Sigmoid colon (tissue), 7 donors: Measurements from ENCODE around the gene C1QTNF1. TPM values are rescaled to one million over a fixed set of nuclear protein-coding genes. Genes with fewer than 3 reads are reported as not detected.

Source experiments
- DNase-seq: peaks from one replicate; pipeline ENCODE4 v3.0.0-alpha.2; 2019
- H3K27ac ChIP-seq, 4 donors: fragments of 200-600 bp; sonication (generic); one replicate each; pipeline ENCODE4 v1.5.1; 2016 to 2019; ENCODE audit warnings: mild to moderate bottlenecking in 1 of 4
- H3K27me3 ChIP-seq, 3 donors: fragments of 200-600 bp; sonication (generic); one replicate each; pipeline ENCODE4 v1.5.1; 2019; ENCODE audit warnings: mild to moderate bottlenecking in 1 of 3
- H3K36me3 ChIP-seq, 4 donors: fragments of 200-600 bp; sonication (generic); one replicate each; pipeline ENCODE4 v1.5.1; 2016 to 2019
- H3K4me1 ChIP-seq, 4 donors: fragments of 200-600 bp; sonication (generic); one replicate each; pipeline ENCODE4 v1.5.1; 2017 to 2019
- H3K4me3 ChIP-seq, 4 donors: fragments of 200-600 bp; sonication (generic); one replicate each; pipeline ENCODE4 v1.5.1; 2017 to 2019; ENCODE audit warnings: mild to moderate bottlenecking in 2 of 4, moderate library complexity in 1 of 4
- H3K9me3 ChIP-seq, 4 donors: fragments of 200-600 bp in 3 of 4; sonication (generic) in 3 of 4; one replicate each; pipeline versions ENCODE4 v1.5.1 to v1.6.1; 2013 to 2019
- EP300 ChIP-seq, 4 donors: sonication (generic); formaldehyde crosslinking; IDR thresholded peaks; one replicate each; pipeline ENCODE4 v1.6.1; 2017; ENCODE audit warnings: antibody characterized with exemption in 4 of 4
- POLR2A ChIP-seq, 2 donors: fragments of 450-650 bp; IDR thresholded peaks; one replicate each; pipeline ENCODE4 v1.6.1; 2016; ENCODE audit warnings: antibody characterized with exemption in 2 of 2, mild to moderate bottlenecking in 2 of 2, moderate library complexity in 2 of 2
- POLR2AphosphoS5 ChIP-seq, 4 donors: sonication (generic); formaldehyde crosslinking; IDR thresholded peaks; one replicate each; pipeline ENCODE4 v1.6.1; 2017; ENCODE audit warnings: antibody characterized with exemption in 4 of 4
- WGBS, 2 donors: extraction: QIAGEN DNeasy Blood & Tissue Kit; methylation state at CpG; one replicate each; pipeline ENCODE4 v1.1.7; 2013; 5-methylcytosine and 5-hydroxymethylcytosine counted together
- intact Hi-C: fragments of 100-400 bp; cut with DNase I; formaldehyde crosslinking; loops from one replicate; pipeline ENCODE4 v1.15.1; 2023
- polyA plus RNA-seq, 3 donors: library from polyadenylated mRNA; stranded (reverse); fragments of 200-250 nt; gene quantifications; one replicate each; pipeline ENCODE4 v1.2.3, GENCODE V29; 2013
- total RNA-seq, 4 donors: library from RNA; depleted of rRNA; stranded (reverse); fragments of >200 nt; gene quantifications; one replicate each; pipeline ENCODE4 v1.1.0, GENCODE V29; 2016
- TF ChIP-seq, protein P1 (sequence below), 4 experiments: fragments of 450-650 bp in 3 of 4; fragments of 200-600 bp in 1 of 4; IDR thresholded peaks; one replicate each; pipeline ENCODE4 v1.5.1; 2016 to 2019; ENCODE audit warnings: antibody characterized with exemption in 4 of 4, mild to moderate bottlenecking in 3 of 4, moderate library complexity in 2 of 4
- donor health status: healthy with polysubstance abuse.
- donor health status: Bipolar disorder and iron deficiency.
- donor health status: healthy.

The C1QTNF1 gene
- total and polyA plus RNA-seq, 7 donors, result 1.4 to 34.6 (median 23.9) TPM

DNA sequence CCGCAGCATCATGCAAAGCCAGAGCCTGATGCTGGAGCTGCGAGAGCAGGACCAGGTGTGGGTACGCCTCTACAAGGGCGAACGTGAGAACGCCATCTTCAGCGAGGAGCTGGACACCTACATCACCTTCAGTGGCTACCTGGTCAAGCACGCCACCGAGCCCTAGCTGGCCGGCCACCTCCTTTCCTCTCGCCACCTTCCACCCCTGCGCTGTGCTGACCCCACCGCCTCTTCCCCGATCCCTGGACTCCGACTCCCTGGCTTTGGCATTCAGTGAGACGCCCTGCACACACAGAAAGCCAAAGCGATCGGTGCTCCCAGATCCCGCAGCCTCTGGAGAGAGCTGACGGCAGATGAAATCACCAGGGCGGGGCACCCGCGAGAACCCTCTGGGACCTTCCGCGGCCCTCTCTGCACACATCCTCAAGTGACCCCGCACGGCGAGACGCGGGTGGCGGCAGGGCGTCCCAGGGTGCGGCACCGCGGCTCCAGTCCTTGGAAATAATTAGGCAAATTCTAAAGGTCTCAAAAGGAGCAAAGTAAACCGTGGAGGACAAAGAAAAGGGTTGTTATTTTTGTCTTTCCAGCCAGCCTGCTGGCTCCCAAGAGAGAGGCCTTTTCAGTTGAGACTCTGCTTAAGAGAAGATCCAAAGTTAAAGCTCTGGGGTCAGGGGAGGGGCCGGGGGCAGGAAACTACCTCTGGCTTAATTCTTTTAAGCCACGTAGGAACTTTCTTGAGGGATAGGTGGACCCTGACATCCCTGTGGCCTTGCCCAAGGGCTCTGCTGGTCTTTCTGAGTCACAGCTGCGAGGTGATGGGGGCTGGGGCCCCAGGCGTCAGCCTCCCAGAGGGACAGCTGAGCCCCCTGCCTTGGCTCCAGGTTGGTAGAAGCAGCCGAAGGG, 24.2 kb downstream of the C1QTNF1 start:
- no peak overlapping the region for H3K4me3 ChIP-seq
- no peaks in the 10 kb centered on the region for H3K27me3 ChIP-seq
- TF ChIP-seq POLR2A (IDR thresholded peaks at IDR 0.05) (no peak), POLR2AphosphoS5 (IDR thresholded peaks at IDR 0.05) (no peak), EP300 (IDR thresholded peaks at IDR 0.05) (no peak)
- TF ChIP-seq, protein P1, sequence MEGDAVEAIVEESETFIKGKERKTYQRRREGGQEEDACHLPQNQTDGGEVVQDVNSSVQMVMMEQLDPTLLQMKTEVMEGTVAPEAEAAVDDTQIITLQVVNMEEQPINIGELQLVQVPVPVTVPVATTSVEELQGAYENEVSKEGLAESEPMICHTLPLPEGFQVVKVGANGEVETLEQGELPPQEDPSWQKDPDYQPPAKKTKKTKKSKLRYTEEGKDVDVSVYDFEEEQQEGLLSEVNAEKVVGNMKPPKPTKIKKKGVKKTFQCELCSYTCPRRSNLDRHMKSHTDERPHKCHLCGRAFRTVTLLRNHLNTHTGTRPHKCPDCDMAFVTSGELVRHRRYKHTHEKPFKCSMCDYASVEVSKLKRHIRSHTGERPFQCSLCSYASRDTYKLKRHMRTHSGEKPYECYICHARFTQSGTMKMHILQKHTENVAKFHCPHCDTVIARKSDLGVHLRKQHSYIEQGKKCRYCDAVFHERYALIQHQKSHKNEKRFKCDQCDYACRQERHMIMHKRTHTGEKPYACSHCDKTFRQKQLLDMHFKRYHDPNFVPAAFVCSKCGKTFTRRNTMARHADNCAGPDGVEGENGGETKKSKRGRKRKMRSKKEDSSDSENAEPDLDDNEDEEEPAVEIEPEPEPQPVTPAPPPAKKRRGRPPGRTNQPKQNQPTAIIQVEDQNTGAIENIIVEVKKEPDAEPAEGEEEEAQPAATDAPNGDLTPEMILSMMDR (IDR thresholded peaks at IDR 0.05), result no peak
- WGBS, 2 donors, result 55 to 86% methylated on average over 41 of the region's 41 CpGs
- intact Hi-C loops, result no loop called here
- no peaks in the 10 kb centered on the region for H3K9me3 ChIP-seq
- DNase-seq, result peak; percentile 61
- peaks cover 0 to 21% (median 2%) of the 10 kb centered on the region in 4 donors for H3K36me3 ChIP-seq
- H3K4me1 ChIP-seq, result peaks cover 0 to 10% (median 7%) of the 10 kb centered on the region in 4 donors
- peak overlapping the region in 1 of 4 donors; percentile 43 for H3K27ac ChIP-seq

DNA sequence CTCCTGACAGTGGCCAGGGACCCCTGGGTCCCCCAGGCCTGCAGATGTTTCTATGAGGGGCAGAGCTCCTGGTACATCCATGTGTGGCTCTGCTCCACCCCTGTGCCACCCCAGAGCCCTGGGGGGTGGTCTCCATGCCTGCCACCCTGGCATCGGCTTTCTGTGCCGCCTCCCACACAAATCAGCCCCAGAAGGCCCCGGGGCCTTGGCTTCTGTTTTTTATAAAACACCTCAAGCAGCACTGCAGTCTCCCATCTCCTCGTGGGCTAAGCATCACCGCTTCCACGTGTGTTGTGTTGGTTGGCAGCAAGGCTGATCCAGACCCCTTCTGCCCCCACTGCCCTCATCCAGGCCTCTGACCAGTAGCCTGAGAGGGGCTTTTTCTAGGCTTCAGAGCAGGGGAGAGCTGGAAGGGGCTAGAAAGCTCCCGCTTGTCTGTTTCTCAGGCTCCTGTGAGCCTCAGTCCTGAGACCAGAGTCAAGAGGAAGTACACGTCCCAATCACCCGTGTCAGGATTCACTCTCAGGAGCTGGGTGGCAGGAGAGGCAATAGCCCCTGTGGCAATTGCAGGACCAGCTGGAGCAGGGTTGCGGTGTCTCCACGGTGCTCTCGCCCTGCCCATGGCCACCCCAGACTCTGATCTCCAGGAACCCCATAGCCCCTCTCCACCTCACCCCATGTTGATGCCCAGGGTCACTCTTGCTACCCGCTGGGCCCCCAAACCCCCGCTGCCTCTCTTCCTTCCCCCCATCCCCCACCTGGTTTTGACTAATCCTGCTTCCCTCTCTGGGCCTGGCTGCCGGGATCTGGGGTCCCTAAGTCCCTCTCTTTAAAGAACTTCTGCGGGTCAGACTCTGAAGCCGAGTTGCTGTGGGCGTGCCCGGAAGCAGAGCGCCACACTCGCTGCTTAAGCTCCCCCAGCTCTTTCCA, 25.1 kb downstream of the C1QTNF1 start:
- Histone ChIP-seq H3K36me3 (peaks cover 0 to 21% (median 2%) of the 10 kb centered on the region in 4 donors), H3K27ac (no peak overlapping the region), H3K27me3 (no peaks in the 10 kb centered on the region), H3K9me3 (no peaks in the 10 kb centered on the region), H3K4me1 (peaks cover 0 to 10% (median 7%) of the 10 kb centered on the region in 4 donors), H3K4me3 (no peak overlapping the region)
- TF ChIP-seq, protein P1 (IDR thresholded peaks at IDR 0.05), result no peak
- TF ChIP-seq EP300 (IDR thresholded peaks at IDR 0.05), result no peak
- no peak for TF ChIP-seq POLR2A (IDR thresholded peaks at IDR 0.05)
- no peak for TF ChIP-seq POLR2AphosphoS5 (IDR thresholded peaks at IDR 0.05)
- DNase-seq, result peak; percentile 55
- intact Hi-C loops, result no loop called here
- 88 to 91% methylated on average over 21 of the region's 21 CpGs for WGBS, 2 donors

DNA sequence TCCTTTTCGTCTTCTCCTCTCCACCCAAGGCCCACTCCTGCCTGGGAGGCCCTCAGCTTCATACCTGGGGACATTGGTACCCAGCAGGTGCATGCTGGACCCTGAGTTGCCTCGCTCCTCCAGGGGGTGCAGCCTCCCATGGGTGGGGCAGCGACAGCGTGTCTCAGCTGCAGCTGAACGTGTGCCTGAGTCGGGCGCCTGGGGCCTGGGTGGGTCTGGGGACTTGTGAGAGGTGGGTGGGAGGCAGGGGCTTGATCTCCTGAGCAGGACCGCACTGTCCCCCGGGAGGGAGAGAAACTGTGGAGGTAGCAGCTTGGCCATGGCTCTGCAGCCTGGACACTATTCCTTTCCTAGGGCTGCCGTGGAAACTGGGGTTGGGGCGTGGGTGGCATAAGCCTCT, 25.9 kb downstream of the C1QTNF1 start:
- peak; percentile 56 for DNase-seq
- Histone ChIP-seq H3K4me1 (peaks cover 0 to 10% (median 7%) of the 10 kb centered on the region in 4 donors), H3K4me3 (no peak overlapping the region), H3K27ac (no peak overlapping the region), H3K9me3 (peaks cover 0 to 2% (median 0%) of the 10 kb centered on the region in 4 donors), H3K27me3 (no peaks in the 10 kb centered on the region), H3K36me3 (peaks cover 0 to 21% (median 2%) of the 10 kb centered on the region in 4 donors)
- intact Hi-C loops, result no loop called here
- WGBS, 2 donors, result 92 to 93% methylated on average over 11 of the region's 11 CpGs
- TF ChIP-seq POLR2A (IDR thresholded peaks at IDR 0.05) (no peak), EP300 (IDR thresholded peaks at IDR 0.05) (no peak), POLR2AphosphoS5 (IDR thresholded peaks at IDR 0.05) (no peak)
- TF ChIP-seq, protein P1 (IDR thresholded peaks at IDR 0.05), result no peak

DNA sequence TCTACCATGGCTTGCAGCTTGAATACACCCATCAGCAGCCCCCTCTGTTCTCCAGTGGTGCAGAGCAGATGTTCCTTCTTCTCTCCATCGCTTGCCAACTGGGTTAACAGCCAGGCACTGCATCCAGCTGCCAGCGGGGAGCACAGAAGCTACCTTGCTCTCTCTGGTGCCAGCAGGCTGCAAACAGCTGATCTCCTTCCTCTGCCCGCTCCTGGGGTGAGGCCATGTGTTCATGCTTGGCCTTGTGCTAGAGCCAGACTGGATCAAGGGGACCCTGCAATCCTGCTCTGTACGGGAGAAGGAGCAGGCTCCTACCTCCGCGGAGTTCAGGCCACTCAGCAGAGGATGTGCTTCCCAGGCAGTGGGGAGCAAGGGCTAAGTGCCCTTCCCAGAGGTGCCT, 26.6 kb downstream of the C1QTNF1 start:
- H3K27me3 ChIP-seq, result no peaks in the 10 kb centered on the region
- peaks cover 0 to 2% (median 0%) of the 10 kb centered on the region in 4 donors for H3K9me3 ChIP-seq
- TF ChIP-seq POLR2AphosphoS5 (IDR thresholded peaks at IDR 0.05) (no peak), POLR2A (IDR thresholded peaks at IDR 0.05) (no peak), EP300 (IDR thresholded peaks at IDR 0.05) (no peak)
- TF ChIP-seq, protein P1 (IDR thresholded peaks at IDR 0.05), result no peak
- 94% methylated on average over 6 of the region's 6 CpGs for WGBS, 2 donors
- peaks cover 0 to 9% (median 7%) of the 10 kb centered on the region in 4 donors for H3K4me1 ChIP-seq
- no peak overlapping the region for H3K4me3 ChIP-seq
- H3K27ac ChIP-seq, result no peak overlapping the region
- peak; percentile 49 for DNase-seq
- peaks cover 0 to 21% (median 2%) of the 10 kb centered on the region in 4 donors for H3K36me3 ChIP-seq
- intact Hi-C loops, result no loop called here
